Activated T-cell treated with anti-CD3 and anti-CD28 coated beads, Interleukin-2, amount 50 U/mL, for 24 hours (primary cell): ENCODE measurements around the gene CCDC3.
"Not testable (repeated sequence)": the region's sequence is repeated elsewhere in the genome, so short reads cannot be mapped to it uniquely, and the experiment has no call there.

Experiments
- DNase-seq: peaks from one replicate; pipeline ENCODE4 v3.0.0-alpha.2; 2020
- H3K27ac Mint-ChIP-seq: 2 replicates; pipeline ENCODE4 v1.8.0; 2020; ENCODE audit warnings: mild to moderate bottlenecking, mixed read lengths
- H3K27me3 Mint-ChIP-seq: 2 replicates; pipeline ENCODE4 v1.8.0; 2020; ENCODE audit warnings: mixed read lengths
- H3K36me3 Mint-ChIP-seq: 2 replicates; pipeline ENCODE4 v1.8.0; 2020; ENCODE audit warnings: low read depth, mixed read lengths
- H3K4me1 Mint-ChIP-seq: 2 replicates; pipeline ENCODE4 v1.8.0; 2020; ENCODE audit warnings: low read depth, mixed read lengths
- H3K4me3 Mint-ChIP-seq: 2 replicates; pipeline ENCODE4 v1.8.0; 2020; ENCODE audit warnings: mild to moderate bottlenecking, moderate library complexity, mixed read lengths
- H3K9me3 Mint-ChIP-seq: 2 replicates; pipeline ENCODE4 v1.8.0; 2020; ENCODE audit warnings: mixed read lengths

CCDC3 gene

GRCh38 chr10:13019280-13019679 lies 17.8 kb upstream of the CCDC3 start:
- Mint-ChIP-seq H3K36me3 (no peaks in the 10 kb centered on the region), H3K27ac (no peak overlapping the region), H3K4me1 (peaks cover 5% of the 10 kb centered on the region), H3K27me3 (peaks cover 24% of the 10 kb centered on the region), H3K9me3 (peaks cover 6% of the 10 kb centered on the region), H3K4me3 (no peak overlapping the region)
- DNase-seq, result no peak

DNA sequence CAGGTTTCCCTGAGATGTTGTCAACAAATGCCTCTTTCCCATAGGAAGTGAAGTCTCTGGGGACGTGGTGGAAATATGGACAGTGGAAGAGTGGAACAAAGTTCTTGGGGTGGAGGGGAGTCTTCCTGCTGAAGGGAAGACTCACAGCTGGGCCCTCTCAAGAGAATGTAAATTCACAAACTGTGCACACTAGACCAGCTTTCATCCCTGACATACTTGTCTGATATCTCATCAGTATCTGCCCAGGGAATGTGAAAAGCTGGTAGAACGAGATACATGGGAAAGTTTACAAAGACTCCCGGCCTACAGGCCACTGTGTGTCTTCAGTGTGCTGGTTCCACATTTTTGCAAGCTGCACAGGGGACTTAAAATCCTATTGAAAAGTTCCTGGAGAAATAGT lies 16.7 kb upstream of the CCDC3 start:
- Mint-ChIP-seq H3K9me3 (peaks cover 5% of the 10 kb centered on the region), H3K27ac (no peak overlapping the region), H3K4me3 (no peak overlapping the region), H3K27me3 (peaks cover 28% of the 10 kb centered on the region), H3K36me3 (no peaks in the 10 kb centered on the region), H3K4me1 (peaks cover 5% of the 10 kb centered on the region)
- no peak for DNase-seq

DNA sequence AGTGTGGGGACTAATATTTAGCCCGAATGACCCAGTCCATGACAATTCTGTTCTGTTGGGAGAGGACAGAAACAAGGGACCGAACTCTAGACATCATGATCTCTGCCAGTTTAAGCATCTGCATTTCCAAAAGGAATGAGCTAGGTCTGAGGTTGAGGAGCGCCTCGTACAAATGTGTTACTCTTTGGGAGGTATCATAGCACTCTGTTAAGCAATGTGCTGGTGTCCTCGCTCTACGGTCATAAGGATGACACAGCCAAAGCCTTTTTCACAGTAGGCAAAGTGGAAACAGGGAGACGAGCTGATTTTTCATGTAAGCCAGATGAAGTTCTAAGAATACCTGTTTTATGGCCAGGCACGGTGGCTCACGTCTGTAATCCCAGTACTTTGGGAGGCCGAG lies 15.4 kb upstream of the CCDC3 start:
- H3K4me1 Mint-ChIP-seq, result peaks cover 5% of the 10 kb centered on the region
- no peak for DNase-seq
- H3K27ac Mint-ChIP-seq, result no peak overlapping the region
- H3K27me3 Mint-ChIP-seq, result peaks cover 30% of the 10 kb centered on the region
- no peaks in the 10 kb centered on the region for H3K36me3 Mint-ChIP-seq
- no peaks in the 10 kb centered on the region for H3K9me3 Mint-ChIP-seq
- H3K4me3 Mint-ChIP-seq, result no peak overlapping the region

GRCh38 chr10:13016426-13016825 lies 14.9 kb upstream of the CCDC3 start:
- H3K4me1 Mint-ChIP-seq, result peaks cover 5% of the 10 kb centered on the region
- H3K9me3 Mint-ChIP-seq, result no peaks in the 10 kb centered on the region
- no peak for DNase-seq
- H3K27me3 Mint-ChIP-seq, result peaks cover 32% of the 10 kb centered on the region
- no peak overlapping the region for H3K27ac Mint-ChIP-seq
- H3K36me3 Mint-ChIP-seq, result no peaks in the 10 kb centered on the region
- no peak overlapping the region for H3K4me3 Mint-ChIP-seq

GRCh38 chr10:13006037-13006436 lies 4.5 kb upstream of the CCDC3 start:
- Mint-ChIP-seq H3K9me3 (no peaks in the 10 kb centered on the region), H3K27ac (no peak overlapping the region), H3K27me3 (peaks cover 83% of the 10 kb centered on the region), H3K4me1 (peaks cover under 1% of the 10 kb centered on the region), H3K4me3 (no peak overlapping the region), H3K36me3 (no peaks in the 10 kb centered on the region)
- DNase-seq, result no peak

DNA sequence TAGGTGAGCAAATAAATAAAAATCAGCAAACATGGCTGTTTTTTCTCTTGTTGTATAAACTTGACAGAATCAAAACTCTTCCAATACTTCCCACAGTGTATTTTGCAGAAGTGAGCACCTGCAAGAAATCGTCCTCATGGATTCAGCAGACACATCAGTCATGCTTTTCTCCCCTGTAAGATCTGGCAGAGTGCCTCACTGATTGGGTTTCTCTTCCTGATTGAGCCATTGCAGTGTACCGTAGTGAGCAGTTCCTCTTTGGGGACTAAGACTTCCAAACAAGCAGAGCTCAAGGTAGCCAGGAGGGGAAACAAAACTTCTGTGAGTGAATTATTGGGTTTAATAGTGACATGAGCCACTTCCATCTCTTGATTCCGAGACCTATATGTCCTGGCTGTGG lies 2.2 kb upstream of the CCDC3 start:
- Mint-ChIP-seq H3K9me3 (no peaks in the 10 kb centered on the region), H3K27ac (no peak overlapping the region), H3K4me1 (peaks cover 4% of the 10 kb centered on the region), H3K36me3 (no peaks in the 10 kb centered on the region), H3K4me3 (no peak overlapping the region), H3K27me3 (peaks cover 82% of the 10 kb centered on the region)
- no peak for DNase-seq

- H3K36me3 Mint-ChIP-seq, result no peaks in the 10 kb centered on the region
- H3K4me3 Mint-ChIP-seq, result no peak overlapping the region
- no peak for DNase-seq
- H3K27me3 Mint-ChIP-seq, result peaks cover 84% of the 10 kb centered on the region
- H3K9me3 Mint-ChIP-seq, result no peaks in the 10 kb centered on the region
- peaks cover 4% of the 10 kb centered on the region for H3K4me1 Mint-ChIP-seq
- H3K27ac Mint-ChIP-seq, result no peak overlapping the region
These were observed 1.5 kb upstream of the CCDC3 start for GRCh38 chr10:13003004-13003403.

DNA sequence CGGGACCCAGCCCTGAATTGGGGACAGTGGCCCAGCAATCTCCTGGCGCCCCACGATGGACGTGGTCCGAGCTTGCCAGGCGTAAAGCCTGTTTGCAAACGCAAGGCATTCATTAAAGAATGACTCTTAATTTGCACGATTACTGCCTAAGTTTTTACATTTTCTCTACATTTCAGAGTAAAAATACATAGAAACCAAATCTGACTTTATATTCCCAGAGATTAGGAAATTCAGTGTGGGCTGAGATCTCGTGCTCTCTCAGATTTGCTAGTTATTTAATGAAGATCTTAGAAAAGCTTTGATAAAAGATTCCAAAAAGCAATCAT lies 337 bp upstream of the CCDC3 start:
- Mint-ChIP-seq H3K4me1 (peaks cover 4% of the 10 kb centered on the region), H3K36me3 (no peaks in the 10 kb centered on the region), H3K27me3 (peaks cover 78% of the 10 kb centered on the region), H3K4me3 (peak overlapping the region; percentile 25), H3K27ac (no peak overlapping the region), H3K9me3 (no peaks in the 10 kb centered on the region)
- no peak for DNase-seq

DNA sequence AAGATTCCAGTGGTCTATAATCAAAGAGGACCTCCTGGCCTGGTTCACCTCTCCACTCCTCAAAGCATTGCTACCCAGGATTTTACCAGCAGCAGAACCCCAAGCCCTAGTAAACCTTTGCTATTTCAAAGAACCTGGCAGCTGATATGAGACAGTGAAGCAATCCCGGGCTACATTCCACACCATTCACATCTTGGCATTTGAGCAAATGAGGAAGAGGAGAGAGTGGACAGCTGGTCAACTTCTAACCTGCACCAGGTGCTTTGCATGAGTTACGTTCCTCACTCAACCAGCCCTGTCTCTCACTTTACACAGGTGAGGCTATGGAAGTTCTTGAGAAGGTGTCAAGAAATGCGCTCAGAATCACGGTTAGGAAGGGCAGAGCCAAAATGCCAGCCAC lies 1.1 kb downstream of the CCDC3 start:
- Mint-ChIP-seq H3K27ac (no peak overlapping the region), H3K36me3 (no peaks in the 10 kb centered on the region), H3K9me3 (no peaks in the 10 kb centered on the region), H3K27me3 (peaks cover 76% of the 10 kb centered on the region), H3K4me3 (peak overlapping the region; percentile 53), H3K4me1 (peaks cover 4% of the 10 kb centered on the region)
- DNase-seq, result no peak

GRCh38 chr10:12999849-13000248 lies 1.7 kb downstream of the CCDC3 start:
- peaks cover 74% of the 10 kb centered on the region for H3K27me3 Mint-ChIP-seq
- H3K4me3 Mint-ChIP-seq, result no peak overlapping the region
- peaks cover 4% of the 10 kb centered on the region for H3K4me1 Mint-ChIP-seq
- DNase-seq, result no peak
- H3K27ac Mint-ChIP-seq, result no peak overlapping the region
- H3K36me3 Mint-ChIP-seq, result no peaks in the 10 kb centered on the region
- no peaks in the 10 kb centered on the region for H3K9me3 Mint-ChIP-seq

DNA sequence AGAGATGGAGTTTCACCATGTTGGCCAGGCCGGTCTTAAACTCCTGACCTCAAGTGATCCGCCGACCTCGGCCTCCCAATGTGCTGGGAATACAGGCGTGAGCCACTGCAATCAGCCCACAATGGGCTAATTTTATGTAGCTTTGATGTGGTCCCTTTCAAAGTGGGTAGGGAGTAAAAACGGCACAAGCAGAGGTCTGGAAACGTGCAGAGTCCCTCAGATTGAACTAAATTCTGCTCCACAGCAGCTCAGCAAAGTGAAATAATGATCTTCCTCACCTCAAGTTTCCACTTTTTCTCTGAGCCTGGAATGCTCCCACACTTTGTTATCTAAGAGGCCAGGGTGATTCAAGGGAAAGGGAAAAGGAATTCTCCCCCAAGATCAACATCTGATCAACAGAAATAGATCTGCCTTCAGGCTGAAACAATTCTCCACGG lies 6.1 kb downstream of the CCDC3 start:
- no peak for DNase-seq
- Mint-ChIP-seq H3K27ac (no peak overlapping the region), H3K9me3 (no peaks in the 10 kb centered on the region), H3K36me3 (no peaks in the 10 kb centered on the region), H3K4me1 (no peaks in the 10 kb centered on the region), H3K27me3 (peaks cover 56% of the 10 kb centered on the region), H3K4me3 (no peak overlapping the region)

GRCh38 chr10:12993595-12993994 lies 7.9 kb downstream of the CCDC3 start:
- Mint-ChIP-seq H3K27ac (no peak overlapping the region), H3K36me3 (no peaks in the 10 kb centered on the region), H3K4me3 (no peak overlapping the region), H3K9me3 (no peaks in the 10 kb centered on the region), H3K27me3 (peaks cover 42% of the 10 kb centered on the region), H3K4me1 (no peaks in the 10 kb centered on the region)
- DNase-seq, result no peak

DNA sequence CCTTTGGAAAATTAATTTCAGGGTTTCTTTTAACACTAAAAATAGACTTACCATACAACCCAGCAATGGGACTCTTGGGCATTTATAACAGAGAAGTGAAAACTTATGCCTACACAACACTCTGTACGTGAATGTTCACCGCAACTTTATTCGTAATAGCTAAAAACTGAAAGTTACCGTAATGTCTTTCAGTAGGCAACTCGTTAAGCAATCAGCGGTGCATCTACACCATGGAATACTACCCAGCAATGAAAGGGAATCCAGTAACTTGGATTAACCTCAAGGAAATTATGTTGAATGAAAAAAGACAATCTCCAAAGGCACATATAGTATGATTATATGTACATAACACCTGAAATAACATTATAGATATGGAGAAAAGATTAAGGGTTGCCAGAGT lies 16.2 kb downstream of the CCDC3 start:
- H3K36me3 Mint-ChIP-seq, result no peaks in the 10 kb centered on the region

GRCh38 chr10:12984165-12984747 lies 17.3 kb downstream of the CCDC3 start:
- Mint-ChIP-seq H3K27me3 (peaks cover 21% of the 10 kb centered on the region), H3K9me3 (peaks cover 3% of the 10 kb centered on the region), H3K36me3 (no peaks in the 10 kb centered on the region), H3K4me1 (peaks cover 12% of the 10 kb centered on the region), H3K27ac (peak overlapping the region; percentile 77), H3K4me3 (no peak overlapping the region)
- no peak for DNase-seq

More for the DNA sequence above, 16.2 kb downstream of the CCDC3 start:
- Mint-ChIP-seq H3K27me3 (peaks cover 11% of the 10 kb centered on the region), H3K27ac (no peak overlapping the region), H3K4me1 (peaks cover 12% of the 10 kb centered on the region), H3K9me3 (peaks cover 3% of the 10 kb centered on the region), H3K4me3 (no peak overlapping the region)
- no peak for DNase-seq

GRCh38 chr10:12983568-12983967 lies 17.9 kb downstream of the CCDC3 start:
- H3K36me3 Mint-ChIP-seq, H3K9me3 Mint-ChIP-seq, DNase-seq, H3K4me3 Mint-ChIP-seq: not testable (repeated sequence)
- peak overlapping the region; percentile 77 for H3K27ac Mint-ChIP-seq
- peaks cover 27% of the 10 kb centered on the region for H3K27me3 Mint-ChIP-seq
- H3K4me1 Mint-ChIP-seq, result peaks cover 12% of the 10 kb centered on the region

DNA sequence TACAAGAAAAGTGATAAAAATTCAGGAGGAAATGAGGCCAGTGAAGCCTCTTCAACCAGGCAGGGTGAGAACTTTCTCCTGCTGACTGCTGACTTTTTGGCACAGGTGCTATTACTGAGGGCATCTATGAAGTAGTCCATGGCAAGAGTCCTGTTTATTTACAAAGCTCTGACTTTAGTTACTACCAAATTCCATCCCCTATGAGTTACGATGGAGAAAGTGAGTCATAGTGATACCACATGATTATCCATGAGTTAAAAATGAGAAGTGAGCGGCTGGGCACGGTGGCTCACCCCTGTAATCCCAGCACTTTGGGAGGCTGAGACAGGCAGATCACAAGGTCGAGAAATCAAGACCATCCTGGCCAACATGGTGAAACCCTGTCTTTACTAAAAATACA lies 19.9 kb downstream of the CCDC3 start:
- H3K27me3 Mint-ChIP-seq, result peaks cover 34% of the 10 kb centered on the region
- H3K4me3 Mint-ChIP-seq, result no peak overlapping the region
- peaks cover 3% of the 10 kb centered on the region for H3K9me3 Mint-ChIP-seq
- H3K4me1 Mint-ChIP-seq, result peaks cover 12% of the 10 kb centered on the region
- H3K36me3 Mint-ChIP-seq, result no peaks in the 10 kb centered on the region
- no peak for DNase-seq
- H3K27ac Mint-ChIP-seq, result no peak overlapping the region
